ENCODE results near the gene SARS1.

SARS1 gene

DNA sequence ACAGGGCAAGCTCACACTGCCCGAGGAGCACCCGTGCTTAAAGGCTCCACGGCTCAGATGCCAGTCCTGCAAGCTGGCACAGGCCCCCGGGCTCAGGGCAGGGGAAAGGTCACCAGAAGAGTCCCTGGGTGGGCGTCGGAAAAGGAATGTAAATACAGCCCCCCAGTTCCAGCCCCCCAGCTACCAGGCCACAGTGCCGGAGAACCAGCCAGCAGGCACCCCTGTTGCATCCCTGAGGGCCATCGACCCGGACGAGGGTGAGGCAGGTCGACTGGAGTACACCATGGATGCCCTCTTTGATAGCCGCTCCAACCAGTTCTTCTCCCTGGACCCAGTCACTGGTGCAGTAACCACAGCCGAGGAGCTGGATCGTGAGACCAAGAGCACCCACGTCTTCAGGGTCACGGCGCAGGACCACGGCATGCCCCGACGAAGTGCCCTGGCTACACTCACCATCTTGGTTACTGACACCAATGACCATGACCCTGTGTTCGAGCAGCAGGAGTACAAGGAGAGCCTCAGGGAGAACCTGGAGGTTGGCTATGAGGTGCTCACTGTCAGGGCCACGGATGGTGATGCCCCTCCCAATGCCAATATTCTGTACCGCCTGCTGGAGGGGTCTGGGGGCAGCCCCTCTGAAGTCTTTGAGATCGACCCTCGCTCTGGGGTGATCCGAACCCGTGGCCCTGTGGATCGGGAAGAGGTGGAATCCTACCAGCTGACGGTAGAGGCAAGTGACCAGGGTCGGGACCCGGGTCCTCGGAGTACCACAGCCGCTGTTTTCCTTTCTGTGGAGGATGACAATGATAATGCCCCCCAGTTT is 36.9 kb downstream of the SARS1 start:
- no peak for DNase-seq (ENCODE audit: low spot score)

DNA sequence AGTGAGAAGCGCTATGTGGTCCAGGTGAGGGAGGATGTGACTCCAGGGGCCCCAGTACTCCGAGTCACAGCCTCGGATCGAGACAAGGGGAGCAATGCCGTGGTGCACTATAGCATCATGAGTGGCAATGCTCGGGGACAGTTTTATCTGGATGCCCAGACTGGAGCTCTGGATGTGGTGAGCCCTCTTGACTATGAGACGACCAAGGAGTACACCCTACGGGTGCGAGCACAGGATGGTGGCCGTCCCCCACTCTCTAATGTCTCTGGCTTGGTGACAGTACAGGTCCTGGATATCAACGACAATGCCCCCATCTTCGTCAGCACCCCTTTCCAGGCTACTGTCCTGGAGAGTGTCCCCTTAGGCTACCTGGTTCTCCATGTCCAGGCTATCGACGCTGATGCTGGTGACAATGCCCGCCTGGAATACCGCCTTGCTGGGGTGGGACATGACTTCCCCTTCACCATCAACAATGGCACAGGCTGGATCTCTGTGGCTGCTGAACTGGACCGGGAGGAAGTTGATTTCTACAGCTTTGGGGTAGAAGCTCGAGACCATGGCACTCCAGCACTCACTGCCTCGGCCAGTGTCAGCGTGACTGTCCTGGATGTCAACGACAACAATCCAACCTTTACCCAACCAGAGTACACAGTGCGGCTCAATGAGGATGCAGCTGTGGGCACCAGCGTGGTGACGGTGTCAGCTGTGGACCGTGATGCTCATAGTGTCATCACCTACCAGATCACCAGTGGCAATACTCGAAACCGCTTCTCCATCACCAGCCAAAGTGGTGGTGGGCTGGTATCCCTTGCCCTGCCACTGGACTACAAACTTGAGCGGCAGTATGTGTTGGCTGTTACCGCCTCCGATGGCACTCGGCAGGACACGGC is 37.8 kb downstream of the SARS1 start:
- no peak for DNase-seq (ENCODE audit: low spot score)

DNA sequence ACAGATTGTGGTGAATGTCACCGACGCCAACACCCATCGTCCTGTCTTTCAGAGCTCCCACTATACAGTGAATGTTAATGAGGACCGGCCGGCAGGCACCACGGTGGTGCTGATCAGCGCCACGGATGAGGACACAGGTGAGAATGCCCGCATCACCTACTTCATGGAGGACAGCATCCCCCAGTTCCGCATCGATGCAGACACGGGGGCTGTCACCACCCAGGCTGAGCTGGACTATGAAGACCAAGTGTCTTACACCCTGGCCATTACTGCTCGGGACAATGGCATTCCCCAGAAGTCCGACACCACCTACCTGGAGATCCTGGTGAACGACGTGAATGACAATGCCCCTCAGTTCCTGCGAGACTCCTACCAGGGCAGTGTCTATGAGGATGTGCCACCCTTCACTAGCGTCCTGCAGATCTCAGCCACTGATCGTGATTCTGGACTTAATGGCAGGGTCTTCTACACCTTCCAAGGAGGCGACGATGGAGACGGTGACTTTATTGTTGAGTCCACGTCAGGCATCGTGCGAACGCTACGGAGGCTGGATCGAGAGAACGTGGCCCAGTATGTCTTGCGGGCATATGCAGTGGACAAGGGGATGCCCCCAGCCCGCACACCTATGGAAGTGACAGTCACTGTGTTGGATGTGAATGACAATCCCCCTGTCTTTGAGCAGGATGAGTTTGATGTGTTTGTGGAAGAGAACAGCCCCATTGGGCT is 38.6 kb downstream of the SARS1 start:
- DNase-seq (ENCODE audit: low spot score): no peak

DNA sequence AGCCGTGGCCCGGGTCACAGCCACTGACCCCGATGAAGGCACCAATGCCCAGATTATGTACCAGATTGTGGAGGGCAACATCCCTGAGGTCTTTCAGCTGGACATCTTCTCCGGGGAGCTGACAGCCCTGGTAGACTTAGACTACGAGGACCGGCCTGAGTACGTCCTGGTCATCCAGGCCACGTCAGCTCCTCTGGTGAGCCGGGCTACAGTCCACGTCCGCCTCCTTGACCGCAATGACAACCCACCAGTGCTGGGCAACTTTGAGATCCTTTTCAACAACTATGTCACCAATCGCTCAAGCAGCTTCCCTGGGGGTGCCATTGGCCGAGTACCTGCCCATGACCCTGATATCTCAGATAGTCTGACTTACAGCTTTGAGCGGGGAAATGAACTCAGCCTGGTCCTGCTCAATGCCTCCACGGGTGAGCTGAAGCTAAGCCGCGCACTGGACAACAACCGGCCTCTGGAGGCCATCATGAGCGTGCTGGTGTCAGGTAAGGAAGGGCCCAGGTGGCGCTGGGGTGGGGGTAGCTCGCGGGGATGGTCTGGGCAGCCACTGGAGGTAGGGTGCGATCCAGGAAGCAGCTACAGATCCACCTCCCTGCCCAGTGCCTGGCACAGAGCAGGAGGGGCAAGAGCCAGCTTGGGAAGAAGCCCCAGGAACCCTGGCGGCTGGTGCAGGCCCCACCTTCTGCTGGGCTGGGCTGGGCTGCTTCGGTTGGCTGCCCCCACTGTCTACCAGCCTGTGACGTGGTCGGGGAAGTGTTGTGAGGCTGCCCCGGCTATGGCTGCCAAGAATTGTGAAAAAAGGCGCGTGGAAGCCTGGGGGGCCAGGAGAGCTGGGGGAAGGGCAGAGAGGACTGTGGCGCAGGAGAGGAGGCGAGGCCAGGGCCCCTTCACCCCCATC is 39.4 kb downstream of the SARS1 start:
- no peak for DNase-seq (ENCODE audit: low spot score)

DNA sequence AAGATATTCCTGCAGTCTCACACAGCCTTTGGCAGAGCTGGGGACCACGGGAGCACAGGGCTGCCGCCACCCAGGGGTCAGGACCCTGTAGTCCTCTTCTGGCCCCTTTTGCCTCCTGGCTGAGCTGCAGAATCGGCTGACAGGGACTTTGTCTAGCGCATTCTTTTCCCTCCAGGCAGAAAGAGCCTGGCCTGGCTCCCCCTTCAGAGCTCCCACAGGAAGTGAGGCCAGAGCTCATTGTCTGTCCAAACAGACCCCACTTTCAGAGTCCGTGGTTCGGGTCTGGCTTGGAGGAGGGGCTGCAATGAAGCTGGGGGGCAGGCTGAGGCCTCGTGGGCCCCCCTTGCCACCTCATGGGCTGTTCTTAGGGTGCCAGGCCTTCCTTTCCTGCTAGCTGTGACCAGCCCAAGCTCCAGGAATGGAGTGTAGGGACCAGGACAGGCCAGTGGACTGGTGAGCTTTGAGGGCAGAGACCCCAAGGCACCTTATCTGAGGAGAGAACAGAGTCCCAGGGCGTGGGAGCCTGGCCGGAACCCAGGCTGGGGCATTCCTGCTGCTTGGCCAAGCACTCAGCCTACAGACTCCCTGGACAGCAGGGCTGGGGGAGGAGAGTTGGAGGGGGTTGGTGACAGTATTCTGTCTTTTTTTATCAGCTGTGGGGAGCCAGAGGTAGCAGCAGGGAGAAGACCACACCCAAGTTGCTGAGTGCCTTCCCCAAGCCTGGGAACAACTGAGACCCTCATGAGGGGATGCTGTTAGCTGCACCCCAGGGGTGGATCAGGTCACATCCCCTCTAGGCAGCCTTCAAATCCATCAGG is 40.3 kb downstream of the SARS1 start:
- no peak for DNase-seq (ENCODE audit: low spot score)

DNA sequence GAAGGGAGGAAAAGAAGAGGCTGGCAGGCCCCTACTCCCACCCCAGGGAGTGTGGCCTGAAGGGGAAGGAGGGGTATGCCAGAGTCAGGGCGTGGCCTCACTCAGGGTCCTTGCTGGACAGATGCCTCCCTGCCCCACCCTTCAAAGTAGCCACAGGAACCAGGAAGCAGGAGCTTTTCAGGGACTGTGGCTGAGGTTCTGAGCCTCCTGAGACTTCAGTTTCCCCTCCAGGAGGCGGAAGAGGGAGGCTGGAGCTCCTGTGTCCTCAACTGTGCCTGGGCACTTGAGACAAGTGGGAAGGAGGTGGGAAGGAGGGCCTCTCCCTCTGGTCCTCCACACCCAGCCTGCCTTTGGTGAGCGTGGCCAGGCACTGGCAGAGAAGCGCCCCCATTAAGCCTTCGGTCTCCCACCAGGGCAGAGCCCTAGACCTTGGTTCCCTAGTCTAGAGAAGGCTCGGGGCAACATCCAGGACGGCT is 40.9 kb downstream of the SARS1 start:
- no peak for DNase-seq (ENCODE audit: low spot score)

DNA sequence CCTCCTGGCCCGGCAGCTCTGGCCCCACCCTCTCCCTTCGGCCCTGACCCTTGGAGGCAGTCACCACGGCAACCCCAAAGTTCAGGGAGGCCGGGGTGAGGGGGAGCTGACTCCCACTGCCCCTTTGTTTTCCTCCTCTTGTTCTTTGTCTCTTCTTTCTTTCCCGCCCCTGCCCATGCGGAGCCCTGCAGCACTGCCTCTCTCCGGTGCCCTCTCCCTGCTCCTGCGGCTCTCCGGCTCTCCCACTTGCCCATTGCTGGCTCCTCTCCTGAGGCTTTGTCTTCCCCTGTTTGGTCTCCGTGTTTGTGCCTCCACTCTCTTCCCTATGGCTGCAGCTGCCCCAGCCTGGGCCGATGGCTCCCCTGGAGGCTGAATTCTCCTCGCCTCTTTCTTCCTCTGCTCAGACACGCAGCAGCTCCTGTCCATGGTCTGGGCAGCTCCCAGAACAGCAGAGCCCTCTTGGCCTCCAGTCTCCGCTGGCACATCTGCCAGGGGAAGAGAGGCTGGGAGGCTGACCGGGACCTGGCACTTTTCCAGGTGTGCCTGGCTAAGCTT is 41.5 kb downstream of the SARS1 start:
- no peak for DNase-seq (ENCODE audit: low spot score)

DNA sequence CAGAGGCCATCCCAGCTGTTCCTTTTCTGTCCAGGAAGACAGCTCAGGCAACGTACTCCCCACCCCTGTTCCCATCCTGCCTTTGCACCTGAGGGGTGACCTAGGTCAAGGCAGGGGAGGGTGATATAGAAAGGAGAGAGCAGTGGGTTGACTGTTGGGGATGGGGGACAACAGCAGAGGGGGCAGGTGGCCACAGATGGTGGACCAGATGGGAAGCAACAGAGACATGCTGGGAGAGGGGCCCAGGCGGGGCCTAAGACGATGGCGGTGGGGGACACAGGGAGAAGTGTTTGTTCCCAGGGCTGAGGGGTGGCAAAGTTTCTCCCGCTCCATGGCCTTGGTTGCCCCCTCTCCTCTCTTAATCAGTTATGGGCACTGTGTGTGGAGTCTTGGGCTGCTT is 42.0 kb downstream of the SARS1 start:
- DNase-seq (ENCODE audit: low spot score): no peak

DNA sequence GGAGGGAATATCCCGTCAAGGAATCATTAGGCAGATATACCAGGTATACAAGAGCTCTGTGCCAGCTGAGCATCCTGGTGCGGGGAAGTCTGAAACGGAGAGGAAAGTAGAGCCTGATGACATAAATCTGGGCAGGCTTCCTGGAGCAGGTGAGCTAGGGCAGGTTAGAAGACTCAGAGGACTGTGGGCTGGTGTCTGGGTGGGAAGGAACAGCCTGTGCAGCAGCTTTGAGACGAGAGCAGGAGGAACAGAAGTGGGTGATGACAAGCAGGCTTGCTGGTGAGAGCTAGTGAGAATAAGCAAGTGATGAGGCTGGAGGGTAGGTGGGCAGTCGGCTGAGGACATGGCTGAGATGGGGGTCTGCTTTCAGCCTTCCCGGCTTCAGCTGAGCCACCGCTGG is 42.4 kb downstream of the SARS1 start:
- no peak for DNase-seq (ENCODE audit: low spot score)

DNA sequence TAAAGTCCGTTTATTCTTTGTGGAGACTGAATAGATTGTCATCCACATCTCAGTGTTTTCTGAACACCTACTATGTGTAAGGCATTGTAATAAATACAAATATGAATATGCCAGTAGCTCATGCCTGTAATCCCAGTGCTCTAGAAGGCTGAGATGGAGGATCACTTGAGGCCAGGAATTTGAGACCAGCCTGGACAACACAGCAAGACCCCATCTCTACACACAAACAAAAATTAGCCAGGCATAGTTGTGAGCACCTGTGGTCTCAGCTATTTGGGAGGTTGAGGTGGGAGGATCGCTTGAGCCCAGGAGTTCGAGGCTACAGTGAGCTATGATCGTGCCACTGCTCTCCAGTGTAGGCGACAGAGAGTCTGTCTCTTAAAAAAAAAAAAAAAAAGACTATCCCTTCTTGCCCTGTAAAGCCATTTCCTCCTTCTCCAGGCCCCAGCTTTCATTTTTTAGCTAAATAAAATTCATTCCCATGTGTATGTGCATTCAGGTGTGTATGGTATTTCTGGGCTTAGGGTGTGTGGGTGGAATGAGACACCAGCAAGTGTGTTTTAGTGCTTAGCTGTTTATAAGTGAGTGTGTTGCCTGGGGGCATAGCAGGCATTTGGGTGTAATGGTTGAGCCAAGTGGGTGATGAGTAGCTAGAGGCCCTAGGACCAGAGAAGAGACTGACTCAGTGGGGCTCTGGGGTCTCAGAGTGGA is 43.4 kb downstream of the SARS1 start:
- DNase-seq (ENCODE audit: low spot score): no peak

DNA sequence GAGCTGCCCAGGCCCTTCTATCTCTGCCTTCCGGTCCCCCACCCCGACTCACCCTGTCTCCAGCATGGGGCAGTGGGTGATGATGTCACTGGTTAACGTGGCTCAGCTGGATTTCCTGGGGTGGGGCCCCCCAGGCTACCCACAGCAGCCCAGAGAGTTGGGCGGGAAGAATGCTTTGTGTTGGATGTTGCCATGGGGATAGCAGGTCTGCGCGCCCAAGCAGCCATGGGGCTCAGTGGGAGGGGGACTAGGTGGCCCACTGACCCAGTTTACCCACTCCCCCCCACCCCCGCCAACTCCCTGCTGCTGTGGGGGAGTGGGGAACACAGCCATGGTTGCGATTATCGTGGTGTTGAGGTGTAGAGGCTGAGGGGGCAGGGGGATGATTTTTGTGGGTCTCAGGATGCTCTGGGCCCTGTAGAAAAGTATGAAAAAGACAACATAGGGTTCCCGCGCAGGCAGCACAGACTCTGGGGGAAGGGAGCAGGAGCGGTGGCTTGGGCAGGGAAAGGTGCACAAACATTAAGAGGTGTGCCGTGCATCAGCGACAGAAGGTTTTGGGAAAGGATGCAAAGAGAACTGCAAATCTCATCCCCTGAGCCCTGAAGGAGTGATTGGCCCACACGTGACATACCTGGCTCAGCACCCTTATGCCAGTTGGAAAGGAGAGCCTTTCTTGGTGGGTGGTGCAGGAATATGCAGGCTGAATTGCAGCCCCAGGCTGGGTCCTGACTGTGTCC is 44.1 kb downstream of the SARS1 start:
- no peak for DNase-seq (ENCODE audit: low spot score)

DNA sequence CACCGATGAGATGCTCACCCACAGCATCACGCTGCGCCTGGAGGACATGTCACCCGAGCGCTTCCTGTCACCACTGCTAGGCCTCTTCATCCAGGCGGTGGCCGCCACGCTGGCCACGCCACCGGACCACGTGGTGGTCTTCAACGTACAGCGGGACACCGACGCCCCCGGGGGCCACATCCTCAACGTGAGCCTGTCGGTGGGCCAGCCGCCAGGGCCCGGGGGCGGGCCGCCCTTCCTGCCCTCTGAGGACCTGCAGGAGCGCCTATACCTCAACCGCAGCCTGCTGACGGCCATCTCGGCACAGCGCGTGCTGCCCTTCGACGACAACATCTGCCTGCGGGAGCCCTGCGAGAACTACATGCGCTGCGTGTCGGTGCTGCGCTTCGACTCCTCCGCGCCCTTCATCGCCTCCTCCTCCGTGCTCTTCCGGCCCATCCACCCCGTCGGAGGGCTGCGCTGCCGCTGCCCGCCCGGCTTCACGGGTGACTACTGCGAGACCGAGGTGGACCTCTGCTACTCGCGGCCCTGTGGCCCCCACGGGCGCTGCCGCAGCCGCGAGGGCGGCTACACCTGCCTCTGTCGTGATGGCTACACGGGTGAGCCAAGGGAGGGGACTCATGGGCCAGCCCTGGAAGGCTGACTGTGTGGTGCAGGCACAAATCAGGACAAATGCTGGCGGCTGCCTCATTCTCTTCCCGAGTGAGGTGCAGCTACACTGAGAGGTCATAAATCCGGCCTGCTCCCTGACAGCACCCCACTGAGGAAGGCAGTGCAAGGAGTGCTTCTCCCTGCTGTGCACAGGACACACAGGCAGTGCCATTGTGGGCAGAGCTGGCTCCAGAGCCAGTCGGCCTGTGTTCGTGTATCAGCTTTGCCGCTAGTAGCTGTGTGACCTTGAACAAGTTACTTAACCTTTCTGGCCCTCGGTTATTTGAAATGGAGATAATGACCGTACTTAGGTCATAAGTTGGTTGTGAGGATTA is 45.1 kb downstream of the SARS1 start:
- DNase-seq (ENCODE audit: low spot score): no peak

DNA sequence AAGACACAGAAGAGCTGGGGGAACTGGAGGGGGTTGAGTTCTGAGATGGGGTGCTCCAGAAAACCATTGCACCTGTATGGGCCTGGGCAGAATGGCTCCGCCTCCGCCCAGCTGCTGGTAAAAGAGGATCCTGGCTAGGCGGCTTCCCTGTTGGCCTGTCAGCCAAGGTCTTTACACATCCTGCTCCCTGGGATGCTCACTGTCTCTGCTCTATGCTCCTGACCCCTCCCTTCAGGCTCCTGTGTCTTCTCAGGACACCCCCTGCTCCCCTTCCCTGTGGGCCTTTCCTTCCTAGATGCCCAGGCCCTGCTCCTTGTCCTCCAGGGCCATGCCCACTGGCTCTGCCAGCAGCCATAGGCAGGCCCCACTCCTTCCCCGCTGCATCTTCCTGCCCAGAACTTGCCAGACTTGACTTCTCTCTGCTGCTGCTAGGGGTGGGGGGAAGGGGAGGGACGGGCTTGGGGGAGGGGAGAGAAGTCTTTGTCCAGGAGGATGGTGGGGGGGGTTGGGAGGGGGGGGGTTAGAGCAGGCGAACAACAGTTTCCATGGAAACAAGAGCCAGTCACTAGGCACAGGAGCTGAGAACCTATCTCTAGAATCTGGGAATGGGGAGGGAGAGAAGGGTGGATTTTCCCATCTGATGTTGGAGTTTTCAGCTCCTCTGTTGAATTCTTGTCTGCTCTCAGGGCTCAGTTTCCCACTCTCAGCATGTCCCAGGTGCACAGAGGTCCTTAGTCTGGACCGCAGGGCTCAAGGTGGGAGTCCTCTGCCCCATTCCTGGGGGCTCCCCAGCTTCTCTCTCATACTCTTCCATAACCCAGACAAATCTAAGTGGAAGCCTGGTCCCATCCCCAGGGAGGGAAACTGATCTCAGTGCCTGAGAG is 46.2 kb downstream of the SARS1 start:
- no peak for DNase-seq (ENCODE audit: low spot score)

DNA sequence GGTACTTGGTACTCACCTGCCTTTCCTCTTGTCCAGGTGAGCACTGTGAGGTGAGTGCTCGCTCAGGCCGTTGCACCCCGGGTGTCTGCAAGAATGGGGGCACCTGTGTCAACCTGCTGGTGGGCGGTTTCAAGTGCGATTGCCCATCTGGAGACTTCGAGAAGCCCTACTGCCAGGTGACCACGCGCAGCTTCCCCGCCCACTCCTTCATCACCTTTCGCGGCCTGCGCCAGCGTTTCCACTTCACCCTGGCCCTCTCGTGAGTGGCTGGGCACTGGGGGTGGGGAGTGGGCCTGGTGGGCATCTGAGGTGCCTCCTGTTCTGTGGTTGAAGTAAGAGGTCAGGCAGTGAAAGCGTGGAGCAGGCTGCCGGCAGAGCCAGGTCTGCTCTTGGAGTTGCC is 47.3 kb downstream of the SARS1 start:
- no peak for DNase-seq (ENCODE audit: low spot score)

DNA sequence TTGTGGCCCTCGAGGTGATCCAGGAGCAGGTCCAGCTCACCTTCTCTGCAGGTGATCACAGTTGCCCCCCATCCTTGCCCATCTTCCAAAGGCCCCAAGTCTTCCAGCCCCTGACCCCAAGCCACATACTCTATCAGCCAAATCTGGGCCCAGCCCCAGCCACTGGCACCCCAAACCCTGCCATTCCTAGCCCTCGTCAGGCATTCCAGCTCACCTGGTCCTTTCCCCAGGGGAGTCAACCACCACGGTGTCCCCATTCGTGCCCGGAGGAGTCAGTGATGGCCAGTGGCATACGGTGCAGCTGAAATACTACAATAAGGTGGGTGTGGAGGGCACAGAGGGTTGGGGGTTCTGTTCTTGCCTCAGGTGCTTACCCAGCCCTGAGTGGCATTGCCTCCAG is 47.9 kb downstream of the SARS1 start:
- no peak for DNase-seq (ENCODE audit: low spot score)

DNA sequence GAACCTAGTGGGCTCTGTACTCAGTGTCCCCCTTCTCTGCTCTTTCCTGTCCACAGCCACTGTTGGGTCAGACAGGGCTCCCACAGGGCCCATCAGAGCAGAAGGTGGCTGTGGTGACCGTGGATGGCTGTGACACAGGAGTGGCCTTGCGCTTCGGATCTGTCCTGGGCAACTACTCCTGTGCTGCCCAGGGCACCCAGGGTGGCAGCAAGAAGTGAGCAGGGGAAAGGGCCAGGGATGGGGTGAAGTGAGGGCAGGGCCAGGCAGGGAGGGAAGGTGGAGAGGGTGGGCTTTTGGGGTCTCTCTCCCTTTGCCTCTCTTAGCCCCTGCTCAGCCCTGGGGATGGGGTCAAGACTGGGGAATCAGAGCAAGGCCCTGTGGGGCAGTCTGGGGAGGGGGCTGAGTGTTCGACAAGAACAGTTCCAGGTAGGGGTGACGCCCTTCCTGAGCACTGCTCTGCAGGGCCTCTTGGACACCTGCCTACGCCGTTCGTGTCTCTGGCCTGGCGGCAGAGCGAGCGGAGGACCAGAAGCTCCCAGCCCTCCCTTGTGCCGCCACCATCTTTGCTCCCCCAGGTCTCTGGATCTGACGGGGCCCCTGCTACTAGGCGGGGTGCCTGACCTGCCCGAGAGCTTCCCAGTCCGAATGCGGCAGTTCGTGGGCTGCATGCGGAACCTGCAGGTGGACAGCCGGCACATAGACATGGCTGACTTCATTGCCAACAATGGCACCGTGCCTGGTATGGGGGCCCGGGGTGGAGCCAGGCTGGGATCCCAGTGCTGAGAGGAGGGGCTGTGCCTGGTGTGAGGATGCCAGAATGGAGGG is 48.7 kb downstream of the SARS1 start:
- DNase-seq (ENCODE audit: low spot score): no peak

Data from activated CD4-positive, alpha-beta T cell treated with anti-CD3 and anti-CD28 coated beads, Interleukin-2, Interleukin-4, amounts not matched to agents 100 ng/mL and 50 ng/mL, durations not matched to agents 16 hours and 8 hours (primary cell).